K562 (cell line): Measurements from ENCODE around the gene KCNK2. TPM values are rescaled to one million over a fixed set of nuclear protein-coding genes. Genes with fewer than 3 reads are reported as not detected.

Experiments
- ATAC-seq: fragments of 200-7000 bp; cut with Tn5 transposase; 3 replicates; pipeline ENCODE4 v1.9.1; 2020; ENCODE audit warnings: moderate library complexity
- BruUV-seq: library from RNA; stranded (reverse); fragments of 400-500 nt; replicated peaks from 2 replicates; lab custom pipeline; 2021; lab: Mats Ljungman, UMichigan
- CTCF ChIA-PET: fragments of 300-600 bp; formaldehyde crosslinking; extraction: SDS; loops from one replicate; lab custom pipeline; 2021; ENCODE audit warnings: low intra/inter-chr PET ratio; lab: Yijun Ruan, JAX
- POLR2A ChIA-PET: fragments of 300-600, 350-650 bp; sonication (Branson Sonifier 250); formaldehyde crosslinking; extraction: SDS; loops from one replicate; lab custom pipeline; 2021; ENCODE audit warnings: antibody characterized with exemption, inconsistent platforms; lab: Yijun Ruan, JAX
- DNase-seq, 4 experiments: peaks; one replicate each; pipeline versions ENCODE4 v3.0.0 to v3.0.0-alpha.2; 2011 to 2018; ENCODE audit warnings: low spot score in 3 of 4, mixed read lengths in 3 of 4; ENCODE audit errors: extremely low read depth in 1 of 4
- FAIRE-seq: peaks from 2 replicates; lab custom pipeline; 2011; peaks lifted over from hg19 to GRCh38; lab: Jason Lieb, UNC
- H2AFZ ChIP-seq: 2 replicates; pipeline ENCODE4 v1.6.0; 2011; ENCODE audit warnings: low read depth, low read length, control low read depth, inconsistent platforms
- H3K27ac ChIP-seq: fragments of 200-600 bp; 3 replicates; pipeline ENCODE4 v1.8.0; 2011; ENCODE audit warnings: low read depth, mild to moderate bottlenecking, control low read depth, inconsistent platforms, low read length, moderate library complexity, mixed read lengths; ENCODE audit errors: extremely low read depth
- H3K27me3 ChIP-seq, 2 experiments: fragments of 300-600 bp in 1 of 2; 2 replicates in 1 of 2; 3 replicates in 1 of 2; pipeline versions ENCODE4 v1.6.0 to v1.8.0; 2011; ENCODE audit warnings: inconsistent platforms in 2 of 2, low read length in 2 of 2, mild to moderate bottlenecking in 1 of 2, mixed read lengths in 1 of 2, moderate library complexity in 1 of 2; ENCODE audit not compliant: control insufficient read depth in 2 of 2, insufficient read depth in 2 of 2
- H3K36me3 ChIP-seq: fragments of 300-600 bp; 3 replicates; pipeline ENCODE4 v1.8.0; 2011; ENCODE audit warnings: mild to moderate bottlenecking, low read length, inconsistent platforms; ENCODE audit not compliant: control insufficient read depth, insufficient read depth
- H3K4me1 ChIP-seq, 2 experiments: fragments of 200-600 bp in 1 of 2; replicated peaks in 1 of 2; 2 replicates in 1 of 2; 3 replicates in 1 of 2; pipeline versions ENCODE4 v1.5.1 to v1.8.0; 2011; ENCODE audit warnings: inconsistent platforms in 2 of 2, low read length in 2 of 2, mild to moderate bottlenecking in 1 of 2, mixed read lengths in 1 of 2, moderate library complexity in 1 of 2; ENCODE audit not compliant: control insufficient read depth in 2 of 2, insufficient read depth in 2 of 2
- H3K4me2 ChIP-seq: 2 replicates; pipeline ENCODE4 v1.6.1; 2011; ENCODE audit warnings: low read length, control low read depth, inconsistent platforms, mixed read lengths; ENCODE audit not compliant: insufficient read depth
- H3K4me3 ChIP-seq: fragments of 200-600 bp; sonication (generic), shearing (Covaris generic); 2 replicates; pipeline ENCODE4 v1.5.1; 2016; ENCODE audit warnings: control low read depth, inconsistent platforms
- H3K79me2 ChIP-seq: fragments of 200-600 bp; 3 replicates; pipeline ENCODE4 v1.8.0; 2011; ENCODE audit warnings: low read length, inconsistent platforms; ENCODE audit not compliant: control insufficient read depth, insufficient read depth
- H3K9ac ChIP-seq, 2 experiments: 2 replicates each; pipeline versions ENCODE4 v1.6.0 to v1.6.1; 2011; ENCODE audit warnings: low read depth in 2 of 2, low read length in 2 of 2, control low read depth in 1 of 2, inconsistent platforms in 1 of 2, mild to moderate bottlenecking in 1 of 2, mixed read lengths in 1 of 2; ENCODE audit not compliant: insufficient read depth in 1 of 2
- H3K9me1 ChIP-seq: one replicate; pipeline ENCODE4 v1.6.0; 2011; ENCODE audit warnings: inconsistent platforms, mild to moderate bottlenecking, low read length, moderate library complexity; ENCODE audit not compliant: control insufficient read depth, insufficient read depth
- H3K9me3 ChIP-seq: replicated peaks from 2 replicates; pipeline ENCODE4 v1.5.1; 2011; ENCODE audit warnings: low read depth, low read length, inconsistent platforms; ENCODE audit not compliant: control insufficient read depth, insufficient read depth
- H4K20me1 ChIP-seq: replicated peaks from 2 replicates; pipeline ENCODE4 v1.6.1; 2011; ENCODE audit warnings: low read length, inconsistent platforms, mixed read lengths; ENCODE audit not compliant: control insufficient read depth, insufficient read depth
- CBFB ChIP-seq: sonication (generic); formaldehyde crosslinking; IDR thresholded peaks from 2 replicates; pipeline ENCODE4 v1.4.0; 2020; ENCODE audit warnings: mild to moderate bottlenecking, missing genetic modification reagents
- ESRRB ChIP-seq: fragments of 250-450 bp; sonication (Bioruptor Pico); IDR thresholded peaks from 2 replicates; pipeline ENCODE4 v1.5.0; 2020; ENCODE audit warnings: mild to moderate bottlenecking, moderate library complexity, borderline replicate concordance
- FOXP1 ChIP-seq: sonication (generic); formaldehyde crosslinking; IDR thresholded peaks from 2 replicates; pipeline ENCODE4 v1.8.0; 2022; ENCODE audit warnings: mild to moderate bottlenecking, missing genetic modification reagents
- HSF4 ChIP-seq: fragments of 250-450 bp; sonication (Bioruptor Pico); IDR thresholded peaks from 2 replicates; pipeline ENCODE4 v2.1.2; 2022; ENCODE audit warnings: mild to moderate bottlenecking, moderate library complexity, borderline replicate concordance
- KDM2B ChIP-seq: fragments of 250-450 bp; sonication (Bioruptor Pico); IDR thresholded peaks from 2 replicates; pipeline ENCODE4 v1.8.0; 2021; ENCODE audit warnings: mild to moderate bottlenecking, moderate library complexity
- KLF6 ChIP-seq: fragments of 250-450 bp; sonication (Bioruptor Pico); IDR thresholded peaks from 2 replicates; pipeline ENCODE4 v1.4.0; 2020; ENCODE audit warnings: mild to moderate bottlenecking, moderate library complexity, borderline replicate concordance
- MAFK ChIP-seq: IDR thresholded peaks from 2 replicates; pipeline ENCODE4 v1.6.1; 2011; ENCODE audit warnings: low read length, improper control_type of control experiment
- ZC3H4 ChIP-seq: sonication (generic); formaldehyde crosslinking; IDR thresholded peaks from 2 replicates; pipeline ENCODE4 v1.9.0; 2021; ENCODE audit warnings: missing genetic modification reagents, borderline replicate concordance
- ZNF311 ChIP-seq: fragments of 250-450 bp; sonication (Bioruptor Pico); IDR thresholded peaks from 2 replicates; pipeline ENCODE4 v1.4.0; 2020; ENCODE audit warnings: mild to moderate bottlenecking, moderate library complexity
- ZNF696 ChIP-seq: fragments of 250-450 bp; sonication (Bioruptor Pico); conservative IDR thresholded peaks from 2 replicates; pipeline ENCODE4 v1.4.0; 2020; ENCODE audit warnings: mild to moderate bottlenecking, moderate library complexity
- WGBS: fragments of 100-300 bp; shearing (Covaris generic); methylation state at CpG from one replicate; pipeline ENCODE4 v1.1.6; 2016; ENCODE audit warnings: low coverage, mixed read lengths; ENCODE audit not compliant: insufficient coverage; ENCODE audit errors: missing lambda C conversion rate; 5-methylcytosine and 5-hydroxymethylcytosine counted together
- in situ Hi-C: fragments of 300-500 bp; cut with MboI; formaldehyde crosslinking; loops from 4 replicates; pipeline ENCODE4 v1.15.0; 2018; ENCODE audit warnings: inconsistent platforms, mixed read lengths
- intact Hi-C: fragments of 100-400 bp; cut with micrococcal nuclease; formaldehyde crosslinking; loops from 2 replicates; pipeline ENCODE4 v1.14.2; 2022
- polyA plus RNA-seq, 8 experiments: library from polyadenylated mRNA; depleted of rRNA in 4 of 8; stranded (reverse) in 5 of 8; unstranded in 3 of 8; fragments of >200 nt; fragmentation: Nextera tagmentation in 2 of 8; fragmentation: Illumina TruSeq in 1 of 8; extraction: Ambion mirVana in 2 of 8; extraction: Trizol in 1 of 8; gene quantifications; 2 replicates each; pipeline versions ENCODE4 v1.2.1 to v1.2.3, GENCODE V29; 2011 to 2014; ENCODE audit warnings: inconsistent platforms in 1 of 8, missing spikeins in 1 of 8
- total RNA-seq, 7 experiments: library from RNA; depleted of rRNA in 6 of 7; stranded (reverse); fragments of >200 nt in 6 of 7; fragmentation: Illumina TruSeq in 2 of 7; extraction: Trizol in 2 of 7; gene quantifications; 2 replicates each; pipeline versions ENCODE4 v1.2.1 to v1.2.3, GENCODE V29; 2011 to 2021; ENCODE audit warnings: low replicate concordance in 1 of 7
- TF ChIP-seq, protein P1 (sequence below): fragments of 250-450 bp; sonication (Bioruptor Pico); IDR thresholded peaks from 2 replicates; pipeline ENCODE4 v1.5.0; 2021; ENCODE audit warnings: mild to moderate bottlenecking, moderate library complexity
- TF ChIP-seq, protein P2 (sequence below): fragments of 450-650 bp; IDR thresholded peaks from 2 replicates; pipeline ENCODE4 v1.6.1; 2016; ENCODE audit warnings: mild to moderate bottlenecking
- TF ChIP-seq, protein P3 (sequence below): sonication (generic); formaldehyde crosslinking; IDR thresholded peaks from 2 replicates; pipeline ENCODE4 v1.8.0; 2022; ENCODE audit warnings: mild to moderate bottlenecking, missing genetic modification reagents, borderline replicate concordance
- TF ChIP-seq, protein P4 (sequence below): sonication (generic); formaldehyde crosslinking; IDR thresholded peaks from 2 replicates; pipeline ENCODE4 v1.8.0; 2022; ENCODE audit warnings: mild to moderate bottlenecking, missing genetic modification reagents

The KCNK2 gene
- total and polyA plus RNA-seq, 9 of the 15 experiments (the other 6 are each of a cell fraction or from before 2014, with no cell fraction given), result 0.04 to 0.13 (median 0.05) TPM; not detected in 3

DNA sequence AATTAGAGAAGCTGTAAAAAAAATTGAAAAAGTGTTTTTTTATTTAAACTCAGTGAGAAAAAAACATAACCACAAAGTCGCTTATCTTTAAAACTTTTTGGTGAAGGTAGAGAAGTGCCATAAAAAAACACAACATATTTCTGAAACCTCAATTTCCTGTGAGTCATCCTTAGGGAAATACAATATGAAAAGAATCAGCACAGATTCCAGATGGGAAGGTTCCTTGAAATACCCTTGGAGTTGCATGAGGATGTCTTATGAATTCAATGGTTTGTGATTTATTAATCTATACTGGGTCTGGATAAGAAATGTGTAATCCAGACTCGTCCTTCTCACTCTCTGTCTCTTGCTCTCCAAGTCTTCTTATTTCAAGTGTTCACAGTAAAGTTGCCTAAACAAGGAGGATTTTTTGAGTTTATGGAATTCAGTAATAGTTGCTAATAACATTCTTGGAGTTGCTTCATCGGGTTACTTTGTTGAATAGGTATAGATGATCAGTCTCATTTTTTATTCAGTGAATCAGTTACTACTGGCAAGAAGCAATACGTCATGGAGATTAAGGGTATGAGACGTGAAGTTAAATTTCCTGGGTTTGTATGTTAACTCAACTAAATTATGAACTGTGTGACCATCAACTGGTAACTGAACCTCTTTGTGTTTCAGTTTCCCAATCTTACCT lies 191.4 kb downstream of the KCNK2 start:
- Histone ChIP-seq H3K4me1 (no peaks in the 10 kb centered on the region), H3K9me3 (no peaks in the 10 kb centered on the region; the same call in none of the 2 replicates), H3K4me3 (no peak overlapping the region), H3K9me1 (no peaks in the 10 kb centered on the region), H3K9ac (no peak overlapping the region), H3K36me3 (no peaks in the 10 kb centered on the region), H4K20me1 (no peaks in the 10 kb centered on the region), H3K27ac (no peak overlapping the region), H3K79me2 (no peaks in the 10 kb centered on the region), H3K27me3 (no peaks in the 10 kb centered on the region), H2AFZ (no peak overlapping the region), H3K4me2 (no peak overlapping the region)
- ChIA-PET POLR2A (no interaction called here), CTCF (no interaction called here)
- intact Hi-C loops, result no loop called here
- in situ Hi-C loops, result no loop called here
- FAIRE-seq (no peak), ATAC-seq (no peak), DNase-seq (no peak)
- WGBS, result 0% methylated on average over 5 of the region's 5 CpGs
- no TSS peak for BruUV-seq
- TF ChIP-seq, protein P1, sequence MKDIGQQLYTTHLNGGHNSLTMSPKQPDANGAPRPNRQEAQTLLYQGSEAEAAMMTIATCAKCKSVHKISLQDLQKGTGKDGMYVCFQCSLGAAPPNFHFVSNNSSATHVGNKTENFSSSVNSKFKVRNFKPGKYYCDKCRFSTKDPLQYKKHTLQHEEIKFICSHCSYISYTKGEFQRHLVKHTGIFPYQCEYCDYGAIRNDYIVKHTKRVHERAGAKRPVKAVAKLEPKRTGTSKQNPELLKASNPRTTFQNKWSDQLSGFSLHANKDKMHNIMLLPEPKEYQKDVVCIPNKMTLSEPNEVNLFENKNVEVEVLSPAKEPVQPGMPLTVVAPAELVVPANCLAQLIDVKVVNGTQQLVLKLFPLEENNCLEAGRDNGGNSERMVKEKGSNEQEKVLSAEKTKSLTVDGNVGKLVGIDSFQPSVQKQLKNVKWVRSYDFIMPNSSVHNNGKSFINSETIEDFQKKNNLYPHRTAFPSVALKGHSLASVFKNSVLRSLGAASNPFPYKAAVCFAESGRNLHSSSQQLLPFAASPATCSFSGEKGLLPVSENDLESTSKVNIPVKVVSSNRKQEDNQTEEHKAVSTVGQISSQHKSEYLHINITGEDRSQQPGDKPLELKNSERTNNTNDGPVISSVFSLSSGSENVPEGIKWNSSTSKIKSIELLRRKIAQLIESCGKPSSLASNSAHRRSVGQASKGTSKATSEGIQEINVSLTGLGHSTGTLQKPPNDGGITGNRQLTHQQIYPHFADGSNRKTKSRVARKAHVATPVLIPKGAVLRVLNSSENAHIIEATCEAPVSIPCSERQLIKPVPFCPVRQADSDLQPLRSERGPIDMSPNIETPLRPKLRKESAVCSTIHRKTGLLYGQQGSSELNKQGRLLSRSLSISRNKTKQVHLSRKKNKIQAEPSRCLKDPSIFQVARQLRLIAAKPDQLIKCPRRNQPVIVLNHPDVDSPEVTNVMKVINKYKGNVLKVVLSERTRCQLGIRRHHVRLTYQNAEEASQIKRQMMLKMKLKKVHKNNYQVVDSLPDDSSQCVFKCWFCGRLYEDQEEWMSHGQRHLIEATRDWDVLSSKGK (CRISPR knock-in tag), result no peak
- TF ChIP-seq KLF6 (CRISPR knock-in tag), result no peak
- TF ChIP-seq, protein P2, sequence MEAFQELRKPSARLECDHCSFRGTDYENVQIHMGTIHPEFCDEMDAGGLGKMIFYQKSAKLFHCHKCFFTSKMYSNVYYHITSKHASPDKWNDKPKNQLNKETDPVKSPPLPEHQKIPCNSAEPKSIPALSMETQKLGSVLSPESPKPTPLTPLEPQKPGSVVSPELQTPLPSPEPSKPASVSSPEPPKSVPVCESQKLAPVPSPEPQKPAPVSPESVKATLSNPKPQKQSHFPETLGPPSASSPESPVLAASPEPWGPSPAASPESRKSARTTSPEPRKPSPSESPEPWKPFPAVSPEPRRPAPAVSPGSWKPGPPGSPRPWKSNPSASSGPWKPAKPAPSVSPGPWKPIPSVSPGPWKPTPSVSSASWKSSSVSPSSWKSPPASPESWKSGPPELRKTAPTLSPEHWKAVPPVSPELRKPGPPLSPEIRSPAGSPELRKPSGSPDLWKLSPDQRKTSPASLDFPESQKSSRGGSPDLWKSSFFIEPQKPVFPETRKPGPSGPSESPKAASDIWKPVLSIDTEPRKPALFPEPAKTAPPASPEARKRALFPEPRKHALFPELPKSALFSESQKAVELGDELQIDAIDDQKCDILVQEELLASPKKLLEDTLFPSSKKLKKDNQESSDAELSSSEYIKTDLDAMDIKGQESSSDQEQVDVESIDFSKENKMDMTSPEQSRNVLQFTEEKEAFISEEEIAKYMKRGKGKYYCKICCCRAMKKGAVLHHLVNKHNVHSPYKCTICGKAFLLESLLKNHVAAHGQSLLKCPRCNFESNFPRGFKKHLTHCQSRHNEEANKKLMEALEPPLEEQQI, result no peak
- no peak for TF ChIP-seq ZNF696 (CRISPR knock-in tag)
- TF ChIP-seq, protein P3, sequence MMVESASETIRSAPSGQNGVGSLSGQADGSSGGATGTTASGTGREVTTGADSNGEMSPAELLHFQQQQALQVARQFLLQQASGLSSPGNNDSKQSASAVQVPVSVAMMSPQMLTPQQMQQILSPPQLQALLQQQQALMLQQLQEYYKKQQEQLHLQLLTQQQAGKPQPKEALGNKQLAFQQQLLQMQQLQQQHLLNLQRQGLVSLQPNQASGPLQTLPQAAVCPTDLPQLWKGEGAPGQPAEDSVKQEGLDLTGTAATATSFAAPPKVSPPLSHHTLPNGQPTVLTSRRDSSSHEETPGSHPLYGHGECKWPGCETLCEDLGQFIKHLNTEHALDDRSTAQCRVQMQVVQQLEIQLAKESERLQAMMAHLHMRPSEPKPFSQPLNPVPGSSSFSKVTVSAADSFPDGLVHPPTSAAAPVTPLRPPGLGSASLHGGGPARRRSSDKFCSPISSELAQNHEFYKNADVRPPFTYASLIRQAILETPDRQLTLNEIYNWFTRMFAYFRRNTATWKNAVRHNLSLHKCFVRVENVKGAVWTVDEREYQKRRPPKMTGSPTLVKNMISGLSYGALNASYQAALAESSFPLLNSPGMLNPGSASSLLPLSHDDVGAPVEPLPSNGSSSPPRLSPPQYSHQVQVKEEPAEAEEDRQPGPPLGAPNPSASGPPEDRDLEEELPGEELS (CRISPR knock-in tag), result no peak
- TF ChIP-seq KDM2B (CRISPR knock-in tag), result no peak
- TF ChIP-seq FOXP1, result no peak
- TF ChIP-seq, protein P4, sequence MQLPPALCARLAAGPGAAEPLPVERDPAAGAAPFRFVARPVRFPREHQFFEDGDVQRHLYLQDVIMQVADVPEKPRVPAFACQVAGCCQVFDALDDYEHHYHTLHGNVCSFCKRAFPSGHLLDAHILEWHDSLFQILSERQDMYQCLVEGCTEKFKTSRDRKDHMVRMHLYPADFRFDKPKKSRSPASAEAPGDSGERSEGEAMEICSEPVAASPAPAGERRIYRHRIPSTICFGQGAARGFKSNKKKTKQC (CRISPR knock-in tag), result no peak
- TF ChIP-seq MAFK, result no peak
- TF ChIP-seq ESRRB (CRISPR knock-in tag), result no peak
- no peak for TF ChIP-seq ZNF311
- no peak for TF ChIP-seq HSF4 (CRISPR knock-in tag)
- TF ChIP-seq CBFB (CRISPR knock-in tag), result no peak
- TF ChIP-seq ZC3H4, result no peak
